Caco-2 (cell line): ENCODE results near the gene F12. TPM values are rescaled to one million over a fixed set of nuclear protein-coding genes. Genes with fewer than 3 reads are reported as not detected.

Source experiments
- BruUV-seq: library from RNA; stranded (reverse); fragments of 400-500 nt; replicated peaks from 2 replicates; lab custom pipeline; 2021; lab: Mats Ljungman, UMichigan
- CTCF ChIA-PET: fragments of 300-600 bp; sonication (Branson Sonifier 250); formaldehyde crosslinking; loops from one replicate; lab custom pipeline; 2022; ENCODE audit warnings: antibody characterized with exemption; lab: Charles Lee
- POLR2A ChIA-PET: fragments of 300-600 bp; sonication (Branson Sonifier 250); formaldehyde crosslinking; loops from one replicate; lab custom pipeline; 2022; ENCODE audit warnings: antibody characterized with exemption; lab: Charles Lee
- DNase-seq, 2 experiments: peaks; one replicate each; pipeline versions ENCODE4 v3.0.0 to v3.0.0-alpha.2; 2020 to 2022
- H3K27me3 ChIP-seq: replicated peaks from 2 replicates; pipeline ENCODE4 v1.6.0; 2011; ENCODE audit warnings: low read length; ENCODE audit not compliant: control insufficient read depth, insufficient read depth
- H3K36me3 ChIP-seq: 2 replicates; pipeline ENCODE4 v1.5.1; 2011; ENCODE audit warnings: low read length; ENCODE audit not compliant: control insufficient read depth, insufficient read depth
- H3K4me1 ChIP-seq: fragments of 250-450 bp; sonication (Bioruptor Pico); 2 replicates; pipeline ENCODE4 v1.5.1; 2020; ENCODE audit warnings: mild to moderate bottlenecking
- H3K4me3 ChIP-seq: 2 replicates; pipeline ENCODE4 v1.5.1; 2011; ENCODE audit warnings: low read depth, mild to moderate bottlenecking, control low read depth, low read length
- H3K9me3 ChIP-seq: fragments of 250-450 bp; sonication (Bioruptor Pico); 2 replicates; pipeline ENCODE4 v1.5.1; 2020; ENCODE audit warnings: mild to moderate bottlenecking, moderate library complexity
- H3K27ac Mint-ChIP-seq: one replicate; pipeline ENCODE4 v1.8.0; 2022; ENCODE audit warnings: mixed read lengths; ENCODE audit not compliant: unreplicated experiment
- H3K27me3 Mint-ChIP-seq: one replicate; pipeline ENCODE4 v1.8.0; 2022; ENCODE audit warnings: mixed read lengths; ENCODE audit not compliant: insufficient read depth, unreplicated experiment
- H3K36me3 Mint-ChIP-seq: one replicate; pipeline ENCODE4 v1.8.0; 2022; ENCODE audit warnings: mild to moderate bottlenecking, mixed read lengths; ENCODE audit not compliant: insufficient read depth, unreplicated experiment
- H3K4me1 Mint-ChIP-seq: one replicate; pipeline ENCODE4 v1.8.0; 2022; ENCODE audit warnings: low read depth, mixed read lengths; ENCODE audit not compliant: unreplicated experiment
- H3K4me3 Mint-ChIP-seq: one replicate; pipeline ENCODE4 v1.8.0; 2022; ENCODE audit warnings: mild to moderate bottlenecking, moderate library complexity, mixed read lengths; ENCODE audit not compliant: unreplicated experiment
- H3K9me3 Mint-ChIP-seq: one replicate; pipeline ENCODE4 v1.8.0; 2022; ENCODE audit warnings: mixed read lengths; ENCODE audit not compliant: unreplicated experiment
- CTCF ChIP-seq, 2 experiments: fragments of 200-600 bp in 1 of 2; IDR thresholded peaks; 1 replicate in 1 of 2; 2 replicates in 1 of 2; pipeline versions ENCODE4 v1.5.1 to v1.8.0; 2011 to 2022; ENCODE audit warnings: antibody characterized with exemption in 1 of 2, control low read depth in 1 of 2, inconsistent platforms in 1 of 2, low read depth in 1 of 2, low read length in 1 of 2, mild to moderate bottlenecking in 1 of 2, moderate library complexity in 1 of 2; ENCODE audit not compliant: insufficient read depth in 1 of 2, severe bottlenecking in 1 of 2, unreplicated experiment in 1 of 2
- intact Hi-C: fragments of 100-400 bp; cut with micrococcal nuclease; formaldehyde crosslinking; loops from one replicate; pipeline ENCODE4 v1.10.0; 2022; ENCODE audit not compliant: unreplicated experiment
- total RNA-seq: library from RNA; stranded (reverse); gene quantifications from 2 replicates; pipeline ENCODE4 v1.2.3, GENCODE V29; 2022

The F12 gene
- total RNA-seq, 1 experiment from 2014 or later: 13.3 TPM

DNA sequence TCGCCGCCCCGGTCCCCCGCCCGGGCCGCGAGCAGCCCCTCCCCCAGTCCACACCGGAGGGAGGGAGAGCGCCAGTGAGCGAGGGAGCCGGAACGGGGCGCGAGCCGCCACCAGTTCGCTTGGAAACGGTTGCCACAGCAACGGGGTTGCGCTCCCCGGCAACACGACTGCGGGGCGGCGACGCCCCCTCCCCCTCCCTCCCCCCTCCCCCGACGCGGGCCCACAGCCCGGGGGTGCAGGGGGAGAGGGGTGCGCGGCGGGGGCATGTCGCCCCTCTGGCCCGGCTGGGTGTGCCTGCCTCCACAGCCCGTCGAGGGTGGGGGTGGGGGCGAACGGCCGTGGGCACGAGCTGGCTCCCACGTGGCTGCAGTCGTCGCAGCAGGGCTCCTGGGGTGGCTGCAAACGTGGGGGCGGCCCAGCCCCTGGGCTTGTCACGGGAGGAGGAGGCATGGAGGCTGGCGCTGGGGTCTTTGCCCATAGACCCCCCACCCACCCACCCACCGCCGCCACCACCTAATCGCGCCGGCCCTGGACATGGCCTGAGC, 37.8 kb upstream of the F12 start:
- no TSS peak for BruUV-seq
- peak in 1 of 2 experiments; percentile 70 for DNase-seq
- Histone ChIP-seq H3K36me3 (no peaks in the 10 kb centered on the region; the same call in 1 of the 2 replicates), H3K27me3 (no peaks in the 10 kb centered on the region), H3K4me1 (peaks cover 6% of the 10 kb centered on the region; the same call in 1 of the 2 replicates), H3K9me3 (no peaks in the 10 kb centered on the region), H3K4me3 (peak overlapping the region; percentile 78)
- Mint-ChIP-seq H3K27me3 (peaks cover 6% of the 10 kb centered on the region), H3K4me1 (peaks cover 8% of the 10 kb centered on the region), H3K27ac (no peak overlapping the region), H3K4me3 (peak overlapping the region; percentile 70), H3K9me3 (no peaks in the 10 kb centered on the region), H3K36me3 (peaks cover 57% of the 10 kb centered on the region)
- no peak for TF ChIP-seq CTCF (IDR thresholded peaks at IDR 0.05; ENCODE audit: insufficient read depth in 1 of 2, low read depth in 1 of 2, low read length in 1 of 2, severe bottlenecking in 1 of 2, unreplicated experiment in 1 of 2)
- CTCF ChIA-PET: interaction anchor here (0.6 to 6.4 kb wide), 5 partner anchors 21 to 361 kb away, joined by 3 to 78 read pairs (median 6); partner anchors contain the start of genes FGFR4 and GRK6
- POLR2A ChIA-PET: interaction anchor here (0.6 to 5.0 kb wide), 4 partner anchors 21 to 78 kb away, joined by 3 to 43 read pairs (median 8); partner anchors contain the start of gene GRK6
- intact Hi-C loops: loop anchor here (2.0 kb wide), 2 partner anchors 20 to 42 kb away; partner anchors contain the start of gene GRK6

DNA sequence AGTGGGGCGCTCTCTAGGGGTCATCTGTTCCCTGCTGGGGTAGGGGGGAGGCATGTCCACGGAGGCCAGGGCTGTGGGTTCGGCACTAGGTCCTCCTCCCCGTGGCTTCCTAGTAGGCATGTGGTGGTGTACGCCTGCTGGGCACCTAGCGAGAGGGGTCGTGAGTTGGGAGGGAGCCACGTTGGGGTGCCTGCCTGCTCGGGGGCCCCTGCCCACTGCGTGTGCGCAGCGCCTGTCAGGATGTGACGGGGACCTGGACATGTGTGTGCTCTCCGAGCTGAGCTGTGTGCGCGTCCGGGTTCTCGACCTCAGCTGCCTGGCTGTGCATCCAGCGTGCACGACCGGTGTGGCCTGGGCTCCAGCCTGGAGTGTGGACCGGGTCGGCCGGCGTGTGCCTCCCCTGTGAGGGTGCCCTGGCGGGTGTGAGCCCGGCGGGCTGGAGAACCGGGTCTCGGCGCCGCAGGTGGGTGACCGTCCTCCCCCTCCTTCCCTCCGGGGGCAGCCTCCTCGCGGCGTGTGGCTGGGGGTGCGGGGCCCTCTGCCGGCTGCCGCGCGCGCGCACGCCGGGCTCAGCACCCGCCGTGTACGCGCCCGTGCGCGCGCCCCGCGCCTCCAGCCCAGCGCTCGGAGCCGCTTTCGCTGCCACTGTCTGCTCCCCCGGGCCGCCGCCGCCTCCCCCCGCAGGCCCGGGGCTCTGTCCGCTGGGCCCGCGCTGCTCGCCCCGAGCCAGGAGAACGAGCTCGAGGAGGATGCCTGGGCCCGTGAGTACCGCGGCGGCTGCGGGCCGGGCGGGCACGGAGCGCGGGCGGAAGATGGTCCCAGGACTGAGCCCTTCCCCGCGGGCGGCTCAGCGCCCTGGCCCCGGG, 37.1 kb upstream of the F12 start, which contains the start of gene PRR7:
TSS of gene PRR7 (plus strand) at position 615 of the 866 bp plus-strand sequence. CDS start 8,254 bp downstream, outside the sequence.
- H3K9me3 Mint-ChIP-seq: no peaks in the 10 kb centered on the region
- peak within 1 kb of the TSS; percentile 78 for H3K4me3 ChIP-seq
- H3K36me3 Mint-ChIP-seq: peaks cover 59% of the 10 kb centered on the region
- BruUV-seq: no TSS peak
- H3K27me3 ChIP-seq: no peaks in the 10 kb centered on the region
- peaks cover 6% of the 10 kb centered on the region for H3K27me3 Mint-ChIP-seq
- peak within 1 kb of the TSS; percentile 70 for H3K4me3 Mint-ChIP-seq
- ChIA-PET POLR2A (interaction anchor here (0.6 to 5.0 kb wide), 3 partner anchors 20 to 557 kb away, joined by 3 to 43 read pairs (median 6); partner anchors contain the start of gene GRK6), CTCF (interaction anchor here (0.6 to 6.4 kb wide), 9 partner anchors 9 to 360 kb away, joined by 3 to 78 read pairs (median 6); partner anchors contain the start of genes FGFR4 and GRK6)
- H3K4me1 Mint-ChIP-seq: peaks cover 8% of the 10 kb centered on the region
- H3K9me3 ChIP-seq: no peaks in the 10 kb centered on the region
- H3K36me3 ChIP-seq: no peaks in the 10 kb centered on the region; the same call in 1 of the 2 replicates
- intact Hi-C loops: loop anchor here (2.0 kb wide), 2 partner anchors 20 to 42 kb away; partner anchors contain the start of gene GRK6
- no peak for TF ChIP-seq CTCF (IDR thresholded peaks at IDR 0.05; ENCODE audit: insufficient read depth in 1 of 2, low read depth in 1 of 2, low read length in 1 of 2, severe bottlenecking in 1 of 2, unreplicated experiment in 1 of 2)
- DNase-seq: peak; percentile 70 to 84
- peaks cover 6% of the 10 kb centered on the region; the same call in 1 of the 2 replicates for H3K4me1 ChIP-seq
- peak within 1 kb of the TSS; percentile 56 for H3K27ac Mint-ChIP-seq

GRCh38 chr5:177445917-177446199, 36.5 kb upstream of the F12 start:
- DNase-seq: no peak
- peak overlapping the region; percentile 70 for H3K4me3 Mint-ChIP-seq
- intact Hi-C loops: loop anchor here (2.0 kb wide), 2 partner anchors 19 to 41 kb away; partner anchors contain the start of gene GRK6

More at GRCh38 chr5:177445917-177446199, 36.5 kb upstream of the F12 start:
- H3K4me1 ChIP-seq: peaks cover 6% of the 10 kb centered on the region; the same call in 1 of the 2 replicates
- no peaks in the 10 kb centered on the region for H3K27me3 ChIP-seq
- peak overlapping the region; percentile 78 for H3K4me3 ChIP-seq
- no TSS peak for BruUV-seq
- no peaks in the 10 kb centered on the region for H3K9me3 Mint-ChIP-seq
- H3K36me3 ChIP-seq: no peaks in the 10 kb centered on the region; the same call in 1 of the 2 replicates
- H3K27ac Mint-ChIP-seq: peak overlapping the region; percentile 56
- ChIA-PET POLR2A (interaction anchor here (0.6 to 5.0 kb wide), 2 partner anchors 19 to 558 kb away, joined by 6 to 43 read pairs; partner anchors contain the start of gene GRK6), CTCF (interaction anchor here (0.7 to 6.4 kb wide), 5 partner anchors 9 to 67 kb away, joined by 3 to 78 read pairs (median 5); no protein-coding TSS in a partner anchor)
- H3K27me3 Mint-ChIP-seq: peaks cover 6% of the 10 kb centered on the region
- H3K36me3 Mint-ChIP-seq: peaks cover 59% of the 10 kb centered on the region
- H3K9me3 ChIP-seq: no peaks in the 10 kb centered on the region
- peaks cover 8% of the 10 kb centered on the region for H3K4me1 Mint-ChIP-seq
- no peak for TF ChIP-seq CTCF (IDR thresholded peaks at IDR 0.05; ENCODE audit: insufficient read depth in 1 of 2, low read depth in 1 of 2, low read length in 1 of 2, severe bottlenecking in 1 of 2, unreplicated experiment in 1 of 2)
